Measurements from ENCODE around the gene FAM209B.

Gene FAM209B

GRCh38 chr20:56573986-56574385 is 40.9 kb downstream of the FAM209B start:
- no peak for TF ChIP-seq CTCF (IDR thresholded peaks at IDR 0.05; ENCODE audit: low read depth, low read length, missing control alignments)
- DNase-seq (ENCODE audit: low read depth) = no peak
- in situ Hi-C loops (cut with HindIII; ENCODE audit: low sequenced_read_pairs) = no loop called here
- no peak overlapping the region for H3K4me3 ChIP-seq (ENCODE audit: low read depth, low read length)

- no peak for TF ChIP-seq CTCF (IDR thresholded peaks at IDR 0.05; ENCODE audit: low read depth, low read length, missing control alignments)
- in situ Hi-C loops (cut with HindIII; ENCODE audit: low sequenced_read_pairs) = no loop called here
- DNase-seq (ENCODE audit: low read depth) = no peak
- H3K4me3 ChIP-seq (ENCODE audit: low read depth, low read length) = no peak overlapping the region
These were observed 41.6 kb downstream of the FAM209B start for GRCh38 chr20:56574531-56575142.

GRCh38 chr20:56575157-56575556 is 42.1 kb downstream of the FAM209B start:
- no peak for TF ChIP-seq CTCF (IDR thresholded peaks at IDR 0.05; ENCODE audit: low read depth, low read length, missing control alignments)
- no peak overlapping the region for H3K4me3 ChIP-seq (ENCODE audit: low read depth, low read length)
- in situ Hi-C loops (cut with HindIII; ENCODE audit: low sequenced_read_pairs) = no loop called here
- no peak for DNase-seq (ENCODE audit: low read depth)

GRCh38 chr20:56575961-56576360 is 42.9 kb downstream of the FAM209B start:
- no peak for DNase-seq (ENCODE audit: low read depth)
- H3K4me3 ChIP-seq (ENCODE audit: low read depth, low read length) = no peak overlapping the region
- no peak for TF ChIP-seq CTCF (IDR thresholded peaks at IDR 0.05; ENCODE audit: low read depth, low read length, missing control alignments)
- in situ Hi-C loops (cut with HindIII; ENCODE audit: low sequenced_read_pairs) = no loop called here

- H3K4me3 ChIP-seq (ENCODE audit: low read depth, low read length) = no peak overlapping the region
- DNase-seq (ENCODE audit: low read depth) = no peak
- no peak for TF ChIP-seq CTCF (IDR thresholded peaks at IDR 0.05; ENCODE audit: low read depth, low read length, missing control alignments)
- in situ Hi-C loops (cut with HindIII; ENCODE audit: low sequenced_read_pairs) = no loop called here
These were observed 46.3 kb downstream of the FAM209B start for GRCh38 chr20:56579301-56579710.

GRCh38 chr20:56580226-56580625 is 47.2 kb downstream of the FAM209B start:
- in situ Hi-C loops (cut with HindIII; ENCODE audit: low sequenced_read_pairs) = no loop called here
- H3K4me3 ChIP-seq (ENCODE audit: low read depth, low read length) = no peak overlapping the region
- DNase-seq (ENCODE audit: low read depth) = no peak
- TF ChIP-seq CTCF (IDR thresholded peaks at IDR 0.05; ENCODE audit: low read depth, low read length, missing control alignments) = no peak
